Osteoblast (primary cell): ENCODE data around the gene MPZ. TPM values are rescaled to one million over a fixed set of nuclear protein-coding genes. Genes with fewer than 3 reads are reported as not detected.
"Not testable (repeated sequence)": the region's sequence is repeated elsewhere in the genome, so short reads cannot be mapped to it uniquely, and the experiment has no call there.

ENCODE experiments used
- DNase-seq: peaks from one replicate; pipeline ENCODE4 v3.0.0; 2011; ENCODE audit warnings: low spot score, mixed read lengths; ENCODE audit not compliant: insufficient read length; ENCODE audit errors: missing footprints
- H2AFZ ChIP-seq: 2 replicates; pipeline ENCODE4 v1.6.0; 2011; ENCODE audit warnings: mild to moderate bottlenecking, low read length
- H3K27ac ChIP-seq: 2 replicates; pipeline ENCODE4 v1.5.1; 2011; ENCODE audit warnings: mild to moderate bottlenecking, low read depth, low read length, moderate library complexity
- H3K27me3 ChIP-seq: 2 replicates; pipeline ENCODE4 v1.6.0; 2012; ENCODE audit warnings: mild to moderate bottlenecking, control low read depth, inconsistent platforms, low read length, moderate library complexity; ENCODE audit not compliant: insufficient read depth
- H3K36me3 ChIP-seq: 2 replicates; pipeline ENCODE4 v1.5.1; 2011; ENCODE audit warnings: mild to moderate bottlenecking, low read length, control low read depth, moderate library complexity; ENCODE audit not compliant: insufficient read depth
- H3K4me1 ChIP-seq: 2 replicates; pipeline ENCODE4 v1.5.1; 2011; ENCODE audit warnings: mild to moderate bottlenecking, low read length, control low read depth, moderate library complexity; ENCODE audit not compliant: insufficient read depth
- H3K4me2 ChIP-seq: 2 replicates; pipeline ENCODE4 v1.6.0; 2011; ENCODE audit warnings: mild to moderate bottlenecking, low read length; ENCODE audit not compliant: insufficient read depth
- H3K4me3 ChIP-seq: fragments of 200-600 bp; sonication (generic); 3 replicates; pipeline ENCODE4 v1.5.1; 2012; ENCODE audit warnings: mild to moderate bottlenecking, low read length, inconsistent platforms; ENCODE audit not compliant: insufficient read depth
- H3K79me2 ChIP-seq: 2 replicates; pipeline ENCODE4 v1.6.0; 2012; ENCODE audit warnings: mild to moderate bottlenecking, low read length, control low read depth, inconsistent platforms; ENCODE audit not compliant: insufficient read depth
- H3K9me3 ChIP-seq: 2 replicates; pipeline ENCODE4 v1.5.1; 2011; ENCODE audit warnings: low read depth, low read length, control low read depth
- H4K20me1 ChIP-seq: 2 replicates; pipeline ENCODE4 v1.6.0; 2012; ENCODE audit warnings: mild to moderate bottlenecking, low read length, control low read depth; ENCODE audit not compliant: insufficient read depth
- total RNA-seq: library from RNA; depleted of rRNA; stranded (reverse); fragments of >200 nt; gene quantifications from 2 replicates; pipeline ENCODE4 v1.2.3, GENCODE V29; 2012
- TF ChIP-seq, protein P1 (sequence below): IDR thresholded peaks from 2 replicates; pipeline ENCODE4 v1.5.1; 2011; ENCODE audit warnings: mild to moderate bottlenecking, low read depth, low read length, moderate library complexity; ENCODE audit errors: extremely low read depth

The MPZ gene
- total RNA-seq, 1 donor, result 2.2 TPM

- peaks cover 3% of the 10 kb centered on the region for H3K79me2 ChIP-seq
- no peaks in the 10 kb centered on the region for H3K27me3 ChIP-seq
- H3K36me3 ChIP-seq, result peaks cover 57% of the 10 kb centered on the region
- no peak overlapping the region for H3K4me3 ChIP-seq
- H2AFZ ChIP-seq, result no peak overlapping the region
- peaks cover 6% of the 10 kb centered on the region for H3K4me1 ChIP-seq
- H4K20me1 ChIP-seq, result no peaks in the 10 kb centered on the region
- no peak overlapping the region for H3K4me2 ChIP-seq
- TF ChIP-seq, protein P1, sequence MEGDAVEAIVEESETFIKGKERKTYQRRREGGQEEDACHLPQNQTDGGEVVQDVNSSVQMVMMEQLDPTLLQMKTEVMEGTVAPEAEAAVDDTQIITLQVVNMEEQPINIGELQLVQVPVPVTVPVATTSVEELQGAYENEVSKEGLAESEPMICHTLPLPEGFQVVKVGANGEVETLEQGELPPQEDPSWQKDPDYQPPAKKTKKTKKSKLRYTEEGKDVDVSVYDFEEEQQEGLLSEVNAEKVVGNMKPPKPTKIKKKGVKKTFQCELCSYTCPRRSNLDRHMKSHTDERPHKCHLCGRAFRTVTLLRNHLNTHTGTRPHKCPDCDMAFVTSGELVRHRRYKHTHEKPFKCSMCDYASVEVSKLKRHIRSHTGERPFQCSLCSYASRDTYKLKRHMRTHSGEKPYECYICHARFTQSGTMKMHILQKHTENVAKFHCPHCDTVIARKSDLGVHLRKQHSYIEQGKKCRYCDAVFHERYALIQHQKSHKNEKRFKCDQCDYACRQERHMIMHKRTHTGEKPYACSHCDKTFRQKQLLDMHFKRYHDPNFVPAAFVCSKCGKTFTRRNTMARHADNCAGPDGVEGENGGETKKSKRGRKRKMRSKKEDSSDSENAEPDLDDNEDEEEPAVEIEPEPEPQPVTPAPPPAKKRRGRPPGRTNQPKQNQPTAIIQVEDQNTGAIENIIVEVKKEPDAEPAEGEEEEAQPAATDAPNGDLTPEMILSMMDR, result no peak
- H3K9me3 ChIP-seq, result no peaks in the 10 kb centered on the region
- DNase-seq, result no peak
- H3K27ac ChIP-seq, result no peak overlapping the region
Observed at GRCh38 chr1:161333166-161333565, 23.4 kb upstream of the MPZ start.

GRCh38 chr1:161330346-161330745 is 20.6 kb upstream of the MPZ start:
- H3K27me3 ChIP-seq, result no peaks in the 10 kb centered on the region
- no peaks in the 10 kb centered on the region for H4K20me1 ChIP-seq
- TF ChIP-seq, protein P1, result no peak
- no peak overlapping the region for H2AFZ ChIP-seq
- no peaks in the 10 kb centered on the region for H3K4me1 ChIP-seq
- H3K27ac ChIP-seq, result no peak overlapping the region
- no peak for DNase-seq
- no peak overlapping the region for H3K4me3 ChIP-seq
- H3K4me2 ChIP-seq, result no peak overlapping the region
- no peaks in the 10 kb centered on the region for H3K79me2 ChIP-seq
- no peaks in the 10 kb centered on the region for H3K9me3 ChIP-seq
- H3K36me3 ChIP-seq, result peaks cover 53% of the 10 kb centered on the region

GRCh38 chr1:161324020-161324419 is 14.3 kb upstream of the MPZ start:
- Histone ChIP-seq H3K4me2 (no peak overlapping the region), H3K27ac (no peak overlapping the region), H3K79me2 (peaks cover 31% of the 10 kb centered on the region), H4K20me1 (peaks cover 4% of the 10 kb centered on the region), H3K9me3 (no peaks in the 10 kb centered on the region), H3K4me3 (no peak overlapping the region), H2AFZ (no peak overlapping the region), H3K36me3 (peaks cover 28% of the 10 kb centered on the region), H3K27me3 (no peaks in the 10 kb centered on the region), H3K4me1 (no peaks in the 10 kb centered on the region)
- DNase-seq, result no peak
- TF ChIP-seq, protein P1, result no peak

- H3K4me2 ChIP-seq, H3K9me3 ChIP-seq, H3K36me3 ChIP-seq, H2AFZ ChIP-seq, H3K27me3 ChIP-seq, DNase-seq, H3K4me3 ChIP-seq, H4K20me1 ChIP-seq, H3K27ac ChIP-seq: not testable (repeated sequence)
- peaks cover 46% of the 10 kb centered on the region for H3K79me2 ChIP-seq
- peaks cover 15% of the 10 kb centered on the region for H3K4me1 ChIP-seq
Observed at GRCh38 chr1:161315841-161316674, 6.3 kb upstream of the MPZ start.
